ENCODE results near the gene CD101.

Gene CD101

GRCh38 chr1:117059678-117060440, 58.3 kb downstream of the CD101 start, which contains the start of gene TTF2:
Gene TTF2, plus strand, starts transcription at chr1:117060326. Its CDS starts 21 bp downstream, at chr1:117060347.
- DNase-seq, result peak; percentile 59

- no peak for DNase-seq
These were observed 59.1 kb downstream of the CD101 start for GRCh38 chr1:117060441-117061317.

- DNase-seq, result no peak
These were observed 60.4 kb downstream of the CD101 start for GRCh38 chr1:117061986-117062415.

GRCh38 chr1:117066367-117066766, 64.8 kb downstream of the CD101 start:
- no peak for DNase-seq

GRCh38 chr1:117067533-117068370, 66.2 kb downstream of the CD101 start:
- no peak for DNase-seq

GRCh38 chr1:117068580-117068979, 67.0 kb downstream of the CD101 start:
- DNase-seq, result no peak

- DNase-seq, result no peak
These were observed 67.8 kb downstream of the CD101 start for GRCh38 chr1:117069220-117069844.

GRCh38 chr1:117070124-117070523, 68.6 kb downstream of the CD101 start:
- no peak for DNase-seq

GRCh38 chr1:117076648-117077047, 75.1 kb downstream of the CD101 start:
- DNase-seq, result no peak

- DNase-seq, result no peak
These were observed 75.7 kb downstream of the CD101 start for GRCh38 chr1:117077267-117077666.

- no peak for DNase-seq
These were observed 78.2 kb downstream of the CD101 start for GRCh38 chr1:117079737-117080136.

GRCh38 chr1:117084231-117084630, 82.7 kb downstream of the CD101 start:
- DNase-seq, result no peak

All from GOT3 (cell line).